ENCODE results near the gene PNMA8C.

PNMA8C gene

GRCh38 chr19:46411088-46411924, 17.4 kb downstream of the PNMA8C start:
- Histone ChIP-seq H3K27ac (ENCODE audit: low read length) (no peak overlapping the region), H3K4me1 (ENCODE audit: insufficient read depth, low read length) (0 out of 2 replicates have a peak, but pooled peaks cover 2% of the 10 kb centered on the region), H3K9ac (ENCODE audit: low read depth, low read length) (no peak overlapping the region), H3K27me3 (ENCODE audit: insufficient read depth, low read length, poor library complexity) (peaks cover 10% of the 10 kb centered on the region), H3K9me3 (ENCODE audit: insufficient read depth, low read length, severe bottlenecking) (no peaks in the 10 kb centered on the region), H3K36me3 (ENCODE audit: insufficient read depth, low read length) (no peaks in the 10 kb centered on the region), H4K20me1 (ENCODE audit: insufficient read depth, low read length) (no peaks in the 10 kb centered on the region), H3K4me3 (ENCODE audit: low read depth in 1 of 2, low read length in 2 of 2) (no peak overlapping the region), H3K79me2 (ENCODE audit: insufficient read depth, low read length) (no peaks in the 10 kb centered on the region), H3K4me2 (ENCODE audit: insufficient read depth, low read length) (no peak overlapping the region), H2AFZ (ENCODE audit: low read depth, low read length) (no peak overlapping the region)
- ATAC-seq (ENCODE audit: insufficient read depth, low read depth) (no peak), DNase-seq (no peak)
- TF ChIP-seq EZH2 (IDR thresholded peaks at IDR 0.05; ENCODE audit: borderline replicate concordance, low read depth, low read length, severe bottlenecking) = no peak
- no peak for TF ChIP-seq CTCF (IDR thresholded peaks at IDR 0.05; ENCODE audit: borderline replicate concordance, extremely low read depth, low read length, poor library complexity, severe bottlenecking)

DNA sequence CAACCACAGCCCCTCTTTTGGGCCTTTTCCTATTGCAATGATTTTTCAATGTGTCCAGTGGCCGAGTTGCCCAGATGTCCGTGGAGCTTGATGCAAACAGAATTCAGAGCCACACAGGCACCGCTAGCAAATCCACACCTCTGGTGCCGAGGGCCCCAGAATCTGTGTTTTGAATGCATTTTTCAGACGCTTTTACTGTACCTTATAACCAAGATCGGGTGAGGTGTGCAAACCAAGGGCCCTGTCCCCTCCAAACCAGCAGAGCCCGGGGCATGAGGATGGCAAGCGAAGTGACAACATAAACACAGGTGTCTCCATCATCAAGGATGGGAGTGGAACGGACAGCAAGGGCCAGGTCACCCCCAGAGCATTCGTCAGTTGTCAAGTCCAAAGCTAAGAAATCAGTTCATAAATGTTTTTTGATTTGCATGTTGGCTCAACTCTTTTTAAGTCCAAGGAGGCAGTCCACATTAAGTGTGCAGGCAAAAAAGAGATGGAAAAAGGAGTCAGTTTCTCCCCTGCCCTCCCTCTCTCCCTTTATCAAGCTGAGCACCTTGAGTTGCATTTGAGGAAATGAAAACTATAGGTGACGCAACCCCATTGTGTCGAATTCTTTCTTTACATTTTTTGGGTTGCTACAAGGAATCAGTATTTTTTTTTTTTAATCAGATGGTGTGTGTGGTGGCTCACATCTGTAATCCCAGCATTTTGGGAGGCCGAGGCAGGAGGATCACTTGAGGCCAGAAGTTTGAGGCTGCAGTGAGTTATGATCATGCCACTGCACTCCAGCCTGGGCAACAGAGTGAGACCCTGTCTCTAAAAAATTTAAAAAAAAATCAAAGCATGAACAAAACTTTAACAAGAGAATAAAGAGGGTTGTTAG, 18.3 kb downstream of the PNMA8C start:
- Histone ChIP-seq H2AFZ (ENCODE audit: low read depth, low read length) (no peak overlapping the region), H3K9me3 (ENCODE audit: insufficient read depth, low read length, severe bottlenecking) (no peaks in the 10 kb centered on the region), H3K27me3 (ENCODE audit: insufficient read depth, low read length, poor library complexity) (peaks cover 10% of the 10 kb centered on the region), H3K4me1 (ENCODE audit: insufficient read depth, low read length) (no peaks in the 10 kb centered on the region), H3K4me2 (ENCODE audit: insufficient read depth, low read length) (no peak overlapping the region), H3K27ac (ENCODE audit: low read length) (no peak overlapping the region), H3K9ac (ENCODE audit: low read depth, low read length) (no peak overlapping the region), H3K79me2 (ENCODE audit: insufficient read depth, low read length) (no peaks in the 10 kb centered on the region), H3K4me3 (ENCODE audit: low read depth in 1 of 2, low read length in 2 of 2) (no peak overlapping the region), H4K20me1 (ENCODE audit: insufficient read depth, low read length) (no peaks in the 10 kb centered on the region), H3K36me3 (ENCODE audit: insufficient read depth, low read length) (no peaks in the 10 kb centered on the region)
- DNase-seq (no peak), ATAC-seq (ENCODE audit: insufficient read depth, low read depth) (no peak)
- TF ChIP-seq CTCF (IDR thresholded peaks at IDR 0.05; ENCODE audit: borderline replicate concordance, extremely low read depth, low read length, poor library complexity, severe bottlenecking) (no peak), EZH2 (IDR thresholded peaks at IDR 0.05; ENCODE audit: borderline replicate concordance, low read depth, low read length, severe bottlenecking) (no peak)

GRCh38 chr19:46409191-46409590, 19.5 kb downstream of the PNMA8C start:
- Histone ChIP-seq H3K79me2 (ENCODE audit: insufficient read depth, low read length) (no peaks in the 10 kb centered on the region), H3K4me3 (ENCODE audit: low read depth in 1 of 2, low read length in 2 of 2) (no peak overlapping the region), H3K27me3 (ENCODE audit: insufficient read depth, low read length, poor library complexity) (peaks cover 10% of the 10 kb centered on the region), H2AFZ (ENCODE audit: low read depth, low read length) (no peak overlapping the region), H3K36me3 (ENCODE audit: insufficient read depth, low read length) (no peaks in the 10 kb centered on the region), H3K4me1 (ENCODE audit: insufficient read depth, low read length) (no peaks in the 10 kb centered on the region), H3K9ac (ENCODE audit: low read depth, low read length) (no peak overlapping the region), H3K9me3 (ENCODE audit: insufficient read depth, low read length, severe bottlenecking) (no peaks in the 10 kb centered on the region), H3K27ac (ENCODE audit: low read length) (no peak overlapping the region), H4K20me1 (ENCODE audit: insufficient read depth, low read length) (no peaks in the 10 kb centered on the region), H3K4me2 (ENCODE audit: insufficient read depth, low read length) (no peak overlapping the region)
- TF ChIP-seq EZH2 (IDR thresholded peaks at IDR 0.05; ENCODE audit: borderline replicate concordance, low read depth, low read length, severe bottlenecking) (no peak), CTCF (IDR thresholded peaks at IDR 0.05; ENCODE audit: borderline replicate concordance, extremely low read depth, low read length, poor library complexity, severe bottlenecking) (no peak)
- ATAC-seq (ENCODE audit: insufficient read depth, low read depth) (no peak), DNase-seq (no peak)

Measured in DND-41 (cell line).